GM04504 (cell line): ENCODE data around the gene COX8A.
"Not testable (repeated sequence)": the region's sequence is repeated elsewhere in the genome, so short reads cannot be mapped to it uniquely, and the experiment has no call there.

ENCODE experiments used
- DNase-seq: peaks from one replicate; pipeline ENCODE4 v3.0.0-alpha.2; 2012; ENCODE audit warnings: low read depth

COX8A gene, protein sequence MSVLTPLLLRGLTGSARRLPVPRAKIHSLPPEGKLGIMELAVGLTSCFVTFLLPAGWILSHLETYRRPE

DNA sequence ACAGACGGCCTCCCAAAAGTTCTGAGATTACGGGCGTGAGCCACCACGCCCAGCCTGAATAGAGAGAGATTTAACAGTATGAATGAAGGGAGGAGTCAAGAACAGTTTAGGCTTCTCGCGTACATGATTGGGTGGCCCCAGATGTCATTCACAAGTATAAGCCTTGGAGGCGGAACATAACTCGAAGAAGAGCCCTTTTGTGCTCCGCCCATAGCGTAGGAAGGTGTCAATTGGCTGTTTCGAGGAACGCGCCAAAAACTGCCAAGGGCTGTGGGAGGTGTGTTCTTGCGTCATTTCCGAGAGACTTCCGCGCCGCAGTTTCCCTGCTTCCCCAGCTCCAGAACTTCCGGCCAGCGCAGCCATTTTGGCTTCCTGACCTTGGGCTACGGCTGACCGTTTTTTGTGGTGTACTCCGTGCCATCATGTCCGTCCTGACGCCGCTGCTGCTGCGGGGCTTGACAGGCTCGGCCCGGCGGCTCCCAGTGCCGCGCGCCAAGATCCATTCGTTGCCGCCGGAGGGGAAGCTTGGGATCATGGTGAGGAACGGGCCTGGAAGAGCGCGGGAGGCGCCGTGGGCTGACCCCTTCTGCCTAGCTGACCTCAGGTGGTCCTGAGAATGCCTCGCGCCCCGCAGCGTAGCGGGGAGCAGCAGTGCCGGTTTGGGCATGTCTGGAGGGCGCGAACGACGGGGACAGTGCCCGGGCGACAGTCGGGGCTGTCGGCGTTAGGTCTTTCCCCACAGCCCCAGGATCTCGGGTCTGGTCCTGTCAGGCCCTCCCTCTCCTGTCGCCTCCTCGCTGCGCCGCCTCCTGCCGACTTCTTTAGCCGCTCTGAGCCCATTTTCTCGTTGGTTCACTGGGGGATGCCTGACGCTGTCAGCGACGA lies at the start of gene COX8A:
Gene COX8A, plus strand, starts transcription at position 362 of the 885 bp plus-strand sequence. Its CDS starts 61 bp downstream, at position 423.
- DNase-seq: peak; percentile 100

DNA sequence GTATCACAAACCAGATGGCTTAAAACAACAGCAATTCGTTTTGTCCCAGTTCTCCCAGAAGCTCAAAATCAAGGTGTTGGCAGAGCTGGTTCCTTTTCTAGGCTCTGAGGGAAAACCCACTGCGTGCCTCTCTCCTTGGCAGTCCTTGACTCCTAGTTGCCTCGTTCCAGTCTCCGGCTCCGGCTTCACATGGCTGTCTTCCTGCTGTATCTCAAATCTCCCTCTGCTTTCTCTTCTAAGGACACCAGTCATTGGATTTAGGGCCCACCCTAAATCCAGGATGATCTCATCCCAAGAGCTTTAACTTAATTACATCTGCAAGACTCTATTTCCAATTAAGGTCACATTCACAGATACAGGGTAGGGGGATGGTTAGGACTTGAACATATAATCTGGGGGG lies 44.8 kb upstream of the COX8A start:
- no peak for DNase-seq

DNA sequence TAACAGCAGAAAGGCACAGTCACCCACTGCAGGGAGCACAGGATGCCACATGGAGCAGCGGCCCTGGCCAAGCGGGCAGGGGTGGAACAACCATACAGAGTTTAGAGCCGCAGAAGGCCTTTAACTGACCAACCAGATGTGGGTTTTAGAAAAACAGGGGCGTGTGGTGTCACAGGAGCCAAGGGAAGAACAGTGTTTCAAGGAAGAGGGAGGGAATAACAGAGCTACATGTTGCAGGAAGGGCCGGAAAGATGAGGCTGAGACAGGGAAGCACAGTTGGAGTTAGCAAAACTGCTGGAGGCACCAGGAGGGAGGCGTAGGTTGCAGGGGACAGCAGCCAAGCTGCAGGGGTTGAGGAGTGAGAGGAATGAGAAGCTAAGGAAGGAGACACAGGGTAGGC lies 43.4 kb upstream of the COX8A start:
- no peak for DNase-seq

DNA sequence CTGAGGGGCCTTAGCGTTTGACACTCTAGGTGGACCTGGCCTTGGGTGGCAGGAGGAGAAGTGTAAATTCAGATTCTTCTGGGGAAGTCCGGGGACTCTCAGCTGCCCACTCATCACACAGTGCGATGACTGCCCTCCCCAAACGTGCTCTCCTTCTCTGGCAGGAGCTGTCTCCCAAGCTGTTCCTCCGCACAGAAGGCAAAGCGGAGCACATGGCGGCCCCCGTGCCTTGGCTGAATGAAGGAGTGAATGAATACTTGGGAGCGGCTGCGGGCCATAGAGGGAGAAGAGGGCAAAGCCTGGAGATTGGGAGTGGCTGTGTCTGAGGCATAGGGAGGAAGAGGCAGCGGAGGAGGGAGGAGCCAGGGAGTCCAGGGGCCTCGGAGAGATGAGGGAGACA lies 42.5 kb upstream of the COX8A start:
- no peak for DNase-seq

DNA sequence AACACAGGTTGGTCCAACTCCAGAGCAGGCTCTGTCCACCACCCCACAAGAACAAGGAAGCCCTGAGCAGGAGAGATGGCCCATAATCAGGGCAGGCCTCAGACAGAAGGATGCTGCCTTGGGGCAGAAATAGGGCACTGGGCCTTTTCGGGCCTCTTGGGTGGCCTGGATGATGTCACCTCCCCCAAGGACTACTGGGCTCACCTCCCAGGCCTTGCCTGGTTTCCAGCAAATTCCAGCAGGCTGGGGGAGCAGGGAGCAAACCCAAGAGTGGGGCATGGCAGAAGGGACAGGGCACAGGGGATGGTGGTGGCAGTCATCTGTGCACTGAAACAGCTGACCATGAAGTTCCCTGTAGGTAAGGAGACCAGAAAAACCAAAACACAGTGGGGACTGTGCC lies 41.0 kb upstream of the COX8A start:
- no peak for DNase-seq

DNA sequence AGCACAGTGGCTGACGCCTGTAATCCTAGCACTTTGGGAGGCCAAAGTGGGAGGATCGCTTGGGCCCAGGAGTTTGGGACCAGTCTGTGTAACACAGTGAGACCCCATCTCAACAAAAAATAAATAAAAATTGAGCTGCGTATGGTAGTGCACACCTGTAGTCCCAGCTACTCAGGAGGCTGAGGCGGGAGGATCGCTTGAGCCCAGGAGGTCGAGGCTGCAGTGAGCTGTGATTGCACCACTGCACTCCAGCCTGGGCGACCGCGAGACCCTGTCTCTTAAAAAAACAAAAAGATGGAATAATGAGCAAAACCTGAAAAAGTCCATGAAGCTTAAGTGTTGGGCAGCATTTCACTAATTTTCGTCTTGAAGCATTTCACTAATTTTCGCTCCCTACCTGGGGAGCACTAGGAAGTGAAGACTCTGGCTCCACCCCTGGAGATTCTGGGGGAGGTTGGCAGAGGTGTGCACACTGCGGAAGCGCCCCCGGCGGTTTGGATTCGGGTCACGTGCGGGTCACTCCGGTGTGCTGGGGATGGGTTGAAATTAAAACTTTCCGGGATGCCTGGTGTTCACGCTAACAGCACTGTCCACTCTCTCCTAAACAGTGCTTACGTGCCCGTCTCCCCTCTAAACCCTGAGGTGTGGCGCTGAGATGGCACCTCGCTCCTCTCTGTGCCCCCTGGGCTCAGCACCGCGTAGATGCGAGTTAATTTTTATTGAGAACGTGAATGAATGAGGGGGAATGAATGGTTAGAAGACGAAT lies 36.5 kb upstream of the COX8A start:
- DNase-seq: no peak

DNA sequence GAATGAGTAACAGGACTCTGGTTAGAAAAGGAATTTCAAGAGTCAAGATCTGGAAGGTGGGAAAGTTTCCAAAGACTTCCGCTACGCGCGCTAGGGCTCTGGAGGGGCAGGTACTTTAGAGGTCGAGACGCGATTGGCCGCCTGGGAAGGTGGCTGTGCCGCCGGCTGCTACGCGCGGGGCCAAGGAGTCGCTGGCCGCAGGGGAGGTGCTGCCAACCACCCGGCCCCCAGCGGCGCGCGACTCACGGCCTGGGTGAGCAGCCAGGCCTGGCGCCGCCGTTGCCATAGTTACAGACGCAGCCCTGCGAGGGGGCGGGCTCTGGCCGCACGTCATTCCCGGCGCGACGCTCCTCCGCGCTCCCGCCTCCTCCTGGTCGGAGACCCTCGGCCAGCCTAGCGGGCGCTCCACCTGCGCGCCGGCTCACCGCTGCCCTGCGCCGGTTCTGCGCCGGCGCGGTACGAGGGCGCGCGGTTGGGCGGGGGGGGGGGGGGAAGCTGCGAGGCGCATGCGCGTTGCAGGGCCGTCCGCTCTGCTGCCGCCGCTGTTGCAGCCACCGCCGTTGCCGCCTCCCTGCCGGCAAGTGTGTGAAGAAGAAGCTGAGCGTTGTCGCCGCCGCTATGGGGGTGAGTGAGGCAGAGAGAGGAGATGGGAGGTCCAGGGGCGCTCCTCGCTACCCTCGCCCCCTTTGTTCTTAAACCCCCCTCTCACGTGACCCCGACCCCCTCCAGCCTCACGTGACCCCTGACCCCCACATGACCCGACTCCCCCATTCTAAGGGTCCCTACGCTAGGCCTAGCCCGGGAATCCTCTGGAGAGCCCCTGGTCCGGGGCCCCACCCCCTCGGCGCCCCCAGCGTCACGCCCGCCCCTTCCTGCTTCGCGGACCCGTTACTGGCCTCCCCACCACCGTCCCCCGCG lies 35.7 kb upstream of the COX8A start, which contains the start of gene NAA40:
Gene NAA40, plus strand, starts transcription at position 524 of the 918 bp plus-strand sequence. Its CDS starts 95 bp downstream, at position 619.
- peak; percentile 86 for DNase-seq

DNA sequence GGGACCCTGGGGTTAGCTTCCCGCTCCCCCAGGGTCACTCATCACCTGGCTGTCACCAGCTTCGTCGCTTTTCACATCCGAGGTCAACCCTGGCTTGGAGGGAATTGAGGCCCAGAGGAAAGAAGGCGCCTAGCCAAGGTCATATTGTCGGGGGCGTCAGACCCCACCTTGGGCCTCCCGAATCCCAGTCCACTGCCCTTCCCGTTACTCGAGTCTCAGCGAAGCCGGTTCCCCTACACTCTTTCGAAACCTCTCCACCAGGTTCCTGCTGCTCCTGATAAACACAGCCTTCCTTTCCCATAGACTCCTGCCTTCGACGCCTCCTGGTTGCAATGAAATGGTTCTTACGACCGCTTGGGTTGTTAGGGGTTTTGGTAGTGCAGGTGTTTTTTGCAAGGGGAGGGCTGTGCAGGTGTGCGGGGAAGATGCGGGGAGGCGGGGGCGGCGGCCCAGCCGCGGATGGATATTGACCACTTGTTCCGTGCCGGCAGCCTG lies 35.0 kb upstream of the COX8A start:
- DNase-seq: no peak

DNA sequence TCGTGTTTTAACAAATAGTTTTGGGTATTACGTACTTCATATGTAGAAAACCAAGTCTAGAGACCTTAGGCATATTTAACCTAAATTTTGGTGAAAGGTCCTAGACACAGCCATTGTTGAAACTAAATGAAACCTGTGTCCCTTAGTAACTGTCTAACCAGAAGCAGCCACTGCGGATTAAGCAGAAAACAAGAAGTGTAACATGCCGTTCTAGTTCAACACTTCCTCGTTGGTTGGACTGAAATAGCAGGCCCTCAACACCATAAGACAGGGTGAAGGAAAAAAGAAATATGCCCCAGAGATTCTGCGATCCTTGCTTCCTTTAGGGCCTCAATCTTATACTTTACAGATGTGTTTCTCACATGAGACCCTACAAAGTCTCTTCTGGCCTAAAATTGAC lies 33.6 kb upstream of the COX8A start:
- DNase-seq: no peak

DNA sequence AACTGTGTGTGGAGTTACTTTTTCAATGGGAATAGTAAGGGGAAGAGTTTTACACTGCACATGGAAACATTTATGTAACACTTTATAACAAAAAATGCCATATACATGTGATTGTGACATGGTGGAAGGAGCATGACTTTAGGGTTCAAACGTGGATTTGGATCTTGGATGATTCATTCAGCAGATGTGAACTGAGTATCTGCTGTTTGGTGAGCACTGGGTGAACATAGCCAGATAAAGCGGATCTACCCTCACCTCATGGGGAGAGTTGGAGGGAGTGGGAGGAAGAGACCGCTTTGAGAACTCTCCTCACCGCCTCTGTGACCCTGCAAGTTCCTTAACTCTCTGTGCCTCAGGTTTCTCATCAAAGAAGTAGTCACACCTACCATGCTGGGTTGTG lies 32.5 kb upstream of the COX8A start:
- no peak for DNase-seq

DNA sequence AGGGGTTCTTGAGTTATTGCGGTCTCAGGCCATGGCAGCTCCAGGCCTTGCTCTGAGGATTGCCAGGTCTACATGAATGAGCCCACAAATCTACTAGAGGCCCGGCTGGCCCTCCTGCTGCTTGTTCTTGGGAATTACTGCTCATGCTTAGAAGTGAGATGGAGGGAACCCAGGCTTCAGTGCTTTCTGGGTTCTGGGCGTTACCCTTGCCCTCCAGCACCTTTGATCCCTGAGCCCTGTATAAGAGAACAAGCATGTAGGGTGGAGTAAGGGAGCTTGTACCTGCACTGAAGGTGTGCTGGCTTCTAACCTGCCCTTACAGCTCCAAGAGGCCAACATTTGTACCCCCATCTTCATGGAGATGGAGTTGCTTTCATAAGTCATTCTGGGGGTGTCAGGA lies 31.6 kb upstream of the COX8A start:
- DNase-seq: no peak

DNA sequence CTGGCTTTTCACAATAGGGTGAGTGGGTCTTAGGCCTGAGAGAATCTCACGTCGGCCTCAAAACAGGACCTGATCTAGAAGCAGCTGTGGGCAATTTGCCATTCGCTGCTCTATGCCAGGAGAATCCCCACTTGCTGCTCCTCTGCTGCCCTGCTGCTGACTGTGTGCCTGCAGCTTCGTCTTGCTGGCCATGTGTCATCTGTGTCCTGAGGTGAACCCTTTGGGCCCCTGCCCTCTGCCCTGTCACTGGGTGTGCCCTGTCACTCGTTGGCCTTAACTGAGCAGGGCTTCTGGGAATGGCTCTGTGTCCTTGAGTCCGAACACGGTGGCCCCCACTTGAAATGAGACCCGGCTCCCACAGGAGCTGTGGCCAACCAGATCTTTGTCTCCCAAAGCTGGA lies 29.4 kb upstream of the COX8A start:
- no peak for DNase-seq

DNA sequence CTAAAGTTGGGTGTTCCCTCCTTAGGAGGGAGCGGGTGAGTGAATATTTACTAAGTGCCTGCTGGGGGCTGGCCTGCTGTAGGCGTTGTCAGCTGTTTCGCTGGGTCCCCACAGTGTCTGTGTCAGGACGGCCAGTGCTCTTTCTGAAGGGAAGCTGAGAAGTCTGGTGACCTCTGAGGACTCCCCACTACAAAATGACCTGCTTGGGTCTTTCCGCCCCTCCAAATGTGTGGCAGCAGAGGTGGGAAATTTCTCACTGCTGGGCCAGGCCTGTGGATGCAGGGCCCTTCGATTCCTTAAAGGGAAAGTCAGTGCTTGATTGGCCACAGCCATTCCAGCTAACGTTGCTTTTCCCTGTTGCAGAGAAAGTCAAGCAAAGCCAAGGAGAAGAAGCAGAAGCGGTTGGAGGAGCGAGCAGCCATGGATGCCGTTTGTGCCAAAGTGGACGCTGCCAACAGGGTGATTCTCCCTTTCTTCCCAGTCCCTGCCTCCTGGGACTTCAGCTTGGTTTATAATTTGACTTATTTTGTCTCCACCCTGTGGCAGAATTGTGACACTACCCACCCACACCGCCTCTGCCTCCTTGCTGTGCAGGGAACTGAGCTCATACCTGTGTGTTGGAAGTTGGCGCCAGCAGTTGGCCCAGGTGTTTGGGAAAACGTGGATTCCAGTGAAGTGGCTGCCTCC lies 28.8 kb upstream of the COX8A start:
- peak; percentile 63 for DNase-seq

DNA sequence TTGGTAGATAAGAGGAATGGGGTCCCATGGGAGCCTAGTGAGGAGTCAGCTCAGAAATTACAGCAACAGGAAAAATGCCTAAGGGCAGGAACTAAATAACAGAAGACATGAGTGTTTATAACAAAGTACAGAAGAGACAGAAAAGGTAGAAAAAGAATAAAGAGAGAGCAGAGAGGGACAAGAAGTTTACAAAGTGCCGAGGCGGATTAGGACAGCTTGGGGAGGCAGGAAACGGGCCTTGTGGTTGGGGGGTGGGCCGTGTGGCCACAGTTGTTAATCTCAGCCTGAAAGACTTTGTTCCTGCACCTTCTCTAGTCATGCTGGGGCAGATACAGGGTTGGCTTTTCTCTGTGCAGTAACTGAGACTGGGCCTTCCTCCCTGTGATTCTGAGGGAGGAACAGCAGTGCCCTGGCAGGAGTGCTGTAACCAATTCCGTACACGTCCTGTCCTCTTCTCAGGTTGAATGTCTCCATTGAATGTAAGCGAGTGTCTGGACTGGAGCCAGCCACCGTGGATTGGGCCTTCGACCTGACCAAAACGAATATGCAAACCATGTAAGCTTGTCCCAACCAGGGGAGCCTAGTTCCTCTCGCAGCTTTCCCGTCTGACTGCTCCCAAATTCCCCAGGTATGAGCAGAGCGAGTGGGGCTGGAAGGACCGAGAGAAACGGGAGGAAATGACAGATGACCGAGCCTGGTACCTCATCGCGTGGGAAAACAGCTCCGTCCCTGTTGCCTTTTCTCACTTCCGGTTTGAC lies 22.5 kb upstream of the COX8A start:
- DNase-seq: no peak

DNA sequence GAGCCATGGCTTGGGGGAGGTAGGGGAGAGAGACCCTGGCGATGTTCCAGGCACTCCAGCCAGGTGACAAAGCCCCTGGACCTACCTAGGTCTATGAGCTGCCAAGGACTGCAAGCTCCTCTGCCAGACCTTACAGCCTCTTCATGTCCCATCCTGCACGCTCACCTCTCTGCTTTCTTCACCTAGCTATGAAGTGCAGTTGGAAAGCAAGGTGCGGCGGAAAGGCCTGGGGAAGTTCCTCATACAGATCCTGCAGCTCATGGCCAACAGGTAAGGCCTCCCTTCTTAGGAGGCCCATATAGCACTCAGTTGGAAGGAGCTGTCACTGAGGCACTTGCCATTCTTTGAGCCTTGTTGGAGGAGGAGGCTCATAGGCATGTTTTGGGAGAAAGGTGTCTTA lies 21.9 kb upstream of the COX8A start:
- DNase-seq: no peak

DNA sequence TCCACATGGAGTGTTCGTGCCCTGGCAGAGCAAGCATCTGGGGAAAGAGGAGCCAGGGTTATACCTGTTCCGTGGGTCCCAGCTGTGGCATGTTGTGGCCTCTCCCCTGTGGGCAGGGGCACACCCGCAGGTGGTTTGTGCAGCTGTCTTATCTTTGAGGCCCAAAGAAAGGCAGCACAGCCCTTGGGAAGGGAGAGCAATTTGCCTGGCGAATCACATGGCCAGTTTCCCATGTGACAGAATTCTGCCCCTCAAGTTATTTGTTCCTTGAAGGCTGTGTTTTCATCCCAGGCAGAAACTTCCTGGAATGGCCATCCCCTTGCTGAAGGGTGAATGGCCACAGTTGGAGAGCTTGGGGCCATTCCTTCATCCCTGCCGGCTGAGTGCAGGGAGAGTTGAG lies 16.4 kb upstream of the COX8A start:
- no peak for DNase-seq

DNA sequence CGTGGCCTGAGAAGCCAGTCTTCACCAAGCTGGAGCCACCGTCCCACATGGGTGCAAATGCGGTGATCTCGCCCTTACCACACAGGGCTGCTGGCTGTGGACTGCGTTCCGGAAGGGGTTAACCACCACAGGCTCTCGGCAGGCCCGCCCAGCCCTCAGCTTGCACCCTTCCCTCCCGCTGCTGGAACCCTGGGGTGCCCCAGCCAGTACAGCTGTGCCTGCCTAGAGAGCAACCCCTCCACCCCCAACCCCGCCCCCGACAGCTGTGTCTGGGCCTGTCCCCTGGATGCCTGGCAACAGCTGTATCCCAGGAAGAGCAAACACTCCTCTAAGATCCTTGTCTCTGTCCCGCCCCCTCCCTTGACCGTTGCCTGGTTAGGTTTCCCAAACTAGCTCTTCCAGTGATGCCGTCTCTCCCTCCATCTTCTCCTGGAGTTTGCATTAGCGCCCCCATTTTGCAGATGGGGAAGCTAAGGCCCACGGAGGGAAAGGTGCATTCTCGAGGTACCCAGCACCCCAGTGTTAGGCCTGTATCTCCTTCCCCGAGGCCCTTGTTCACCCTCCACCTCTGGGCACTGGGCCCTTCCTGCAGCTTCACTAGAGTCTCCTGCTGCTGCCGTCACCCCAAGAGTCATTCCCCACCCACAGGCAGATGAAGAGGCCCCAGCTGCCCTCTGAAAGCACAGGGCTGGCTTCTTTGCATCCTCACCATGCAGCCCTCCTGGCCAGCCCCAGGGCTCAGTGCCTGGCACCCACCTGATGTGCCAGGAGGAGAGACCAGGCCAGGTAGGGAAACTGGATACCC lies 12.6 kb upstream of the COX8A start:
- DNase-seq: no peak

DNA sequence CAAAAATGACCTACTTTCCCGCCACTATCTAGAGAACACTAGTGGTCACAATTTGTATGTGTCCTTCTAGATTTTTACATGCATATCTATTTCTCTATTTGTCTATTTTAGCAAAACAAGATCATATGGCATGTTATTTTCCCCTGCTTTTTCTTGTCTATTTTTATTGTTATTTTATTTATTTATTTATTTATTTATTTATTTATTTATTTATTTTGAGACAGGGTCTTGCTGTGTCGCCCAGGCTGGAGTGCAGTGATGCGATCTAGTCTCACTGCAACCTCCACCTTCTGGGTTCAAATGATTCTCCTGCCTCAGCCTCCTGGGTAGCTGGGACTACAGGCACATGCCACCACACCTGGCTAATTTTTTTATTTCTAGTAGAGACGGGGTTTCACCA lies 10.5 kb upstream of the COX8A start:
- not testable (repeated sequence) for DNase-seq

DNA sequence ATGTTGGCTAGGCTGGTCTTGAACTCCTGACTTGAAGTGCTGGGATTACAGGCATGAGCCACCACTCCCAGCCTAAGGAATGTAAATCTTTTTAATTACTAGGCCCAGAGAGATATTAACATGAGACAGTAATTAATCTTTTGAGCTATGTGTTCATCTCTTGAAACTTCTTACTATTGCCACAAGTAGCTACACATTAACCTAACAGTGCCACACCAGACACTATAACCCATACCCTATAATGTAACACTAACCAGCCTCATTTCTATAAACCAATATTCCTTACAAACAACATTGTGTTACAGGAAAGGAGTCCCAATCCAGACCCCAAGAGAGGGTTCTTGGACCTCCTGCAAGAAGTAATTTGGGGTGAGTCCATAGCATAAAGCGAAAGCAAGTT lies 8.0 kb upstream of the COX8A start:
- no peak for DNase-seq

DNA sequence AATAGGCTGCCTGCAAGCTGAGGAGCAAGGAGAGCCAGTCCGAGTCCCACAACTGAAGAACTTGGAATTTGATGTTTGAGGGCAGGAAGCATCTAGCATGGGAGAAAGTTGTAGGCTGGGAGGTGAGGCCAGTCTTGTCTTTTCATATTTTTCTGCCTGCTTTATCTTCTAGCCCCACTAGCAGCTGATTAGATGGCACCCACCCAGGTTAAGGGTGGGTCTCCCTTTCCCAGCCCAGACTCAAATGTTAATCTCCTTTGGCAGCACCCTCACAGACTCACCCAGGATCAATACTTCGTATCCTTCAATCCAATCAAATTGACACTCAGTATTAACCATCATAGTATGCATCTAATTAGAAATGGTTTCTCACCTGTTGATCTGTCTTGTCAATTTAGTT lies 5.0 kb upstream of the COX8A start:
- DNase-seq: no peak
